GM12878 (cell line): ENCODE data around the gene EHMT2. TPM values are rescaled to one million over a fixed set of nuclear protein-coding genes. Genes with fewer than 3 reads are reported as not detected.

ENCODE experiments used
- ATAC-seq: fragments of 200-7000 bp; cut with Tn5 transposase; 3 replicates; pipeline ENCODE4 v1.9.1; 2020; ENCODE audit warnings: mild to moderate bottlenecking, moderate library complexity
- BruUV-seq: library from RNA; stranded (reverse); fragments of 400-500 nt; replicated peaks from 2 replicates; lab custom pipeline; 2021; lab: Mats Ljungman, UMichigan
- CTCF ChIA-PET: fragments of 300-600 bp; sonication (Branson Sonifier 250); formaldehyde crosslinking; extraction: SDS; loops from one replicate; lab custom pipeline; 2021; ENCODE audit warnings: inconsistent platforms; lab: Yijun Ruan, JAX
- POLR2A ChIA-PET: fragments of 350-600 bp; formaldehyde crosslinking; extraction: SDS; loops from one replicate; lab custom pipeline; 2021; ENCODE audit warnings: inconsistent platforms; lab: Charles Lee
- RAD21 ChIA-PET: fragments of 300-600 bp; sonication (Branson Sonifier 250); formaldehyde crosslinking; loops from one replicate; lab custom pipeline; 2023; ENCODE audit warnings: antibody characterized with exemption; ENCODE audit not compliant: unreplicated experiment; lab: Charles Lee
- SMC1A ChIA-PET: fragments of 300-600 bp; sonication (Branson Sonifier 250); formaldehyde crosslinking; loops from one replicate; lab custom pipeline; 2023; ENCODE audit not compliant: unreplicated experiment, uncharacterized antibody; lab: Charles Lee
- DNase-seq: peaks from one replicate; pipeline ENCODE4 v3.0.0-alpha.2; 2011; ENCODE audit warnings: low read depth, low spot score
- FAIRE-seq: peaks from 3 replicates; lab custom pipeline; 2011; peaks lifted over from hg19 to GRCh38; lab: Jason Lieb, UNC
- H2AFZ ChIP-seq: 2 replicates; pipeline ENCODE4 v1.6.0; 2011; ENCODE audit warnings: low read depth, low read length, control low read depth; ENCODE audit not compliant: control insufficient read depth
- H3K27ac ChIP-seq: 2 replicates; pipeline ENCODE4 v1.5.1; 2011; ENCODE audit warnings: control low read depth; ENCODE audit not compliant: control insufficient read depth, insufficient read depth
- H3K27me3 ChIP-seq, 2 experiments: replicated peaks in 1 of 2; 2 replicates each; pipeline versions ENCODE4 v1.6.0 to v1.6.1; 2011; ENCODE audit warnings: low read length in 1 of 2; ENCODE audit not compliant: control insufficient read depth in 2 of 2, insufficient read depth in 2 of 2
- H3K36me3 ChIP-seq, 2 experiments: 2 replicates each; pipeline ENCODE4 v1.5.1; 2011; ENCODE audit warnings: low read length in 1 of 2; ENCODE audit not compliant: control insufficient read depth in 2 of 2, insufficient read depth in 2 of 2
- H3K4me1 ChIP-seq: 2 replicates; pipeline ENCODE4 v1.6.1; 2011; ENCODE audit warnings: mild to moderate bottlenecking, low read length, moderate library complexity, mixed read lengths; ENCODE audit not compliant: control insufficient read depth, insufficient read depth
- H3K4me2 ChIP-seq: 2 replicates; pipeline ENCODE4 v1.6.0; 2011; ENCODE audit warnings: control low read depth; ENCODE audit not compliant: control insufficient read depth, insufficient read depth
- H3K4me3 ChIP-seq: fragments of 200-600 bp; sonication (generic); 2 replicates; pipeline ENCODE4 v1.5.1; 2016
- H3K79me2 ChIP-seq: 2 replicates; pipeline ENCODE4 v1.6.0; 2011; ENCODE audit warnings: low read length; ENCODE audit not compliant: control insufficient read depth, insufficient read depth
- H3K9ac ChIP-seq: 2 replicates; pipeline ENCODE4 v1.8.0; 2011; ENCODE audit warnings: low read length, control low read depth, mixed read lengths; ENCODE audit not compliant: control insufficient read depth, insufficient read depth
- H3K9me3 ChIP-seq: replicated peaks from 3 replicates; pipeline ENCODE4 v1.5.1; 2011; ENCODE audit warnings: mild to moderate bottlenecking, low read length; ENCODE audit not compliant: control insufficient read depth, insufficient read depth
- H4K20me1 ChIP-seq: 2 replicates; pipeline ENCODE4 v1.6.0; 2011; ENCODE audit not compliant: control insufficient read depth, insufficient read depth
- CHD4 ChIP-seq: fragments of 200-600 bp; sonication (generic); IDR thresholded peaks from 2 replicates; pipeline ENCODE4 v1.6.1; 2016; ENCODE audit warnings: mild to moderate bottlenecking
- HDAC6 ChIP-seq: fragments of 200-600 bp; sonication (generic); IDR thresholded peaks from one replicate; pipeline ENCODE4 v1.8.0; 2017; ENCODE audit warnings: antibody characterized with exemption; ENCODE audit not compliant: unreplicated experiment
- WGBS: methylation state at CpG from one replicate; pipeline ENCODE4 v1.1.6; 2016; ENCODE audit warnings: low lambda C conversion rate; ENCODE audit not compliant: insufficient replicate concordance, insufficient coverage; ENCODE audit errors: missing lambda C conversion rate; 5-methylcytosine and 5-hydroxymethylcytosine counted together
- in situ Hi-C: fragments of 300-500 bp; cut with MboI; formaldehyde crosslinking; loops from 9 replicates; pipeline ENCODE4 v1.14.3; 2018; ENCODE audit warnings: mixed read lengths
- intact Hi-C: fragments of 100-400 bp; cut with micrococcal nuclease; formaldehyde crosslinking; loops from one replicate; pipeline ENCODE4 v1.14.2; 2022; ENCODE audit not compliant: unreplicated experiment
- polyA plus RNA-seq, 11 experiments: library from polyadenylated mRNA; depleted of rRNA in 4 of 11; unstranded in 6 of 11; stranded (reverse) in 5 of 11; fragments of >200 nt; fragmentation: Nextera tagmentation in 4 of 11; fragmentation: Illumina TruSeq in 1 of 11; extraction: Ambion mirVana in 4 of 11; extraction: Trizol in 1 of 11; gene quantifications; 1 replicate in 1 of 11; 2 replicates in 10 of 11; pipeline versions ENCODE4 v1.2.1 to v1.2.3, GENCODE V29; 2011 to 2016; ENCODE audit warnings: inconsistent platforms in 2 of 11, missing spikeins in 2 of 11, low read depth in 1 of 11
- total RNA-seq, 4 experiments: library from RNA; depleted of rRNA in 3 of 4; stranded (reverse); fragments of >200 nt in 3 of 4; fragmentation: Illumina TruSeq in 1 of 4; extraction: Trizol in 1 of 4; gene quantifications; 2 replicates each; pipeline versions ENCODE4 v1.2.1 to v1.2.3, GENCODE V29; 2013 to 2021
- TF ChIP-seq, protein P1 (sequence below): fragments of 450-650 bp; IDR thresholded peaks from 2 replicates; pipeline ENCODE4 v1.6.1; 2017; ENCODE audit warnings: mild to moderate bottlenecking, low read depth, inconsistent platforms; ENCODE audit not compliant: poor library complexity, severe bottlenecking
- TF ChIP-seq, protein P2 (sequence below): fragments of 450-650 bp; IDR thresholded peaks from 2 replicates; pipeline ENCODE4 v1.6.1; 2016; ENCODE audit warnings: mild to moderate bottlenecking
- TF ChIP-seq, protein P3 (sequence below): IDR thresholded peaks from 2 replicates; pipeline ENCODE4 v1.6.1; 2011; ENCODE audit warnings: borderline replicate concordance, low read depth, mild to moderate bottlenecking, moderate library complexity, mixed read lengths, low read length; ENCODE audit not compliant: insufficient read depth; ENCODE audit errors: extremely low read length

The EHMT2 gene
- total and polyA plus RNA-seq, 10 of the 15 experiments (the other 5 are each of a cell fraction or from before 2014, with no cell fraction given), result 1.7 to 53.2 (median 36.3) TPM

DNA sequence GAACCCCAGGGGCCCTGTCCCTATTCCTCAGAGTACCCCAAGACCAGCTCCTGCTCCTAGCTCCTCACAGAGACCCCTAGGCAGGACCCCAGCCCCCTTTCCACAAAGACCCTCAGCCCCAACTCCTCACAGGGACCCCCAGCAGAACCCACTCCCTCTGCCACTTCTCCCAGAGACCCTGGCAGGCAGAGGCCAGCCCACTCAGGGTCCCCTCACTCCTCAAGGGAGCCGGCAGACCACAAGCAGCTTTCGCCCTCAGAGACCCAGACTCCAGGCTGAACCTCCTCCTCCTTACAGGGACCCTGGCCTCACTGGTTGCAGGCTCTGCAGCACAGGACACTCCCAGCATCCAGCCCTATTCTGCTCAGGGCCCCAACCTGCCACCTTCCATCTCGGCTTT is 19.3 kb downstream of the EHMT2 start (continued):
- no peak for TF ChIP-seq HDAC6
- TF ChIP-seq, protein P1, sequence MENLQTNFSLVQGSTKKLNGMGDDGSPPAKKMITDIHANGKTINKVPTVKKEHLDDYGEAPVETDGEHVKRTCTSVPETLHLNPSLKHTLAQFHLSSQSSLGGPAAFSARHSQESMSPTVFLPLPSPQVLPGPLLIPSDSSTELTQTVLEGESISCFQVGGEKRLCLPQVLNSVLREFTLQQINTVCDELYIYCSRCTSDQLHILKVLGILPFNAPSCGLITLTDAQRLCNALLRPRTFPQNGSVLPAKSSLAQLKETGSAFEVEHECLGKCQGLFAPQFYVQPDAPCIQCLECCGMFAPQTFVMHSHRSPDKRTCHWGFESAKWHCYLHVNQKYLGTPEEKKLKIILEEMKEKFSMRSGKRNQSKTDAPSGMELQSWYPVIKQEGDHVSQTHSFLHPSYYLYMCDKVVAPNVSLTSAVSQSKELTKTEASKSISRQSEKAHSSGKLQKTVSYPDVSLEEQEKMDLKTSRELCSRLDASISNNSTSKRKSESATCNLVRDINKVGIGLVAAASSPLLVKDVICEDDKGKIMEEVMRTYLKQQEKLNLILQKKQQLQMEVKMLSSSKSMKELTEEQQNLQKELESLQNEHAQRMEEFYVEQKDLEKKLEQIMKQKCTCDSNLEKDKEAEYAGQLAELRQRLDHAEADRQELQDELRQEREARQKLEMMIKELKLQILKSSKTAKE, result no peak

DNA sequence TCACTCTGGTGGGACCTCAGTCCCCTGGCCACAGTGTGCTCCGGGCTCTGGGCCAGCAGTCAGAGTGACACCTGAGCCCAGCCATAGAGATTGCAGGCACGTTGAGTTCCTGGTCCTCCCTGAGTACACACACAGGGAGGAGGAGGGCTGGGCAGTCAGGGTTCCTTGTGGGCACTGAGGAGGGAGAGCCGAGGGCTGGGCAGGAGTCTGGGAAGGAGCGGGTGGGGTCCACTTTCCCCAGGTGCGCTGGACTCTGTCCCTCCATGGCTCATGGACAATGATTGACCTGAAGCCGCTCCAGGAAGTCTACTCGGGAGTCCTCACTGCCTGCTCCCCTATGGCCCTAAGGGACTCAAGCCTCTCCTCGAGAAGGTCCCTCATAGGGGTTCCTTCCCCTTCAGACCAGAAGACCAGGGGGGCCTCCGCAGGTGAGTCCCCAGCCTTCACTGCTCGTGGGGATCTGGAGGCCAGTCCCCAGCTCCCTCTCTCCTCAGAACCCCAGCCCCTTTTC is 19.8 kb downstream of the EHMT2 start:
- intact Hi-C loops, result no loop called here
- DNase-seq (no peak), ATAC-seq (no peak), FAIRE-seq (no peak)
- no peaks in the 10 kb centered on the region for H3K27me3 ChIP-seq
- ChIA-PET RAD21 (no interaction called here), SMC1A (no interaction called here), CTCF (interaction anchor here (0.9 kb wide), 1 partner anchor 9 kb away, joined by 3 read pairs; no protein-coding TSS in a partner anchor), POLR2A (no interaction called here)
- no peaks in the 10 kb centered on the region for H3K79me2 ChIP-seq
- H3K36me3 ChIP-seq, result peaks cover 0 to 11% of the 10 kb centered on the region in 2 experiments; a peak in 3 of 4 replicates
- H3K4me2 ChIP-seq, result no peak overlapping the region
- no peak overlapping the region for H3K27ac ChIP-seq
- 48% methylated on average over 8 of the region's 10 CpGs for WGBS
- TF ChIP-seq, protein P2, sequence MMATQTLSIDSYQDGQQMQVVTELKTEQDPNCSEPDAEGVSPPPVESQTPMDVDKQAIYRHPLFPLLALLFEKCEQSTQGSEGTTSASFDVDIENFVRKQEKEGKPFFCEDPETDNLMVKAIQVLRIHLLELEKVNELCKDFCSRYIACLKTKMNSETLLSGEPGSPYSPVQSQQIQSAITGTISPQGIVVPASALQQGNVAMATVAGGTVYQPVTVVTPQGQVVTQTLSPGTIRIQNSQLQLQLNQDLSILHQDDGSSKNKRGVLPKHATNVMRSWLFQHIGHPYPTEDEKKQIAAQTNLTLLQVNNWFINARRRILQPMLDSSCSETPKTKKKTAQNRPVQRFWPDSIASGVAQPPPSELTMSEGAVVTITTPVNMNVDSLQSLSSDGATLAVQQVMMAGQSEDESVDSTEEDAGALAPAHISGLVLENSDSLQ, result no peak
- no peak for TF ChIP-seq CHD4
- TF ChIP-seq, protein P3, sequence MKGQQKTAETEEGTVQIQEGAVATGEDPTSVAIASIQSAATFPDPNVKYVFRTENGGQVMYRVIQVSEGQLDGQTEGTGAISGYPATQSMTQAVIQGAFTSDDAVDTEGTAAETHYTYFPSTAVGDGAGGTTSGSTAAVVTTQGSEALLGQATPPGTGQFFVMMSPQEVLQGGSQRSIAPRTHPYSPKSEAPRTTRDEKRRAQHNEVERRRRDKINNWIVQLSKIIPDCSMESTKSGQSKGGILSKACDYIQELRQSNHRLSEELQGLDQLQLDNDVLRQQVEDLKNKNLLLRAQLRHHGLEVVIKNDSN, result no peak
- H3K4me1 ChIP-seq, result no peaks in the 10 kb centered on the region
- H3K9me3 ChIP-seq, result no peaks in the 10 kb centered on the region
- no peaks in the 10 kb centered on the region for H4K20me1 ChIP-seq
- in situ Hi-C loops, result no loop called here
- BruUV-seq, result no TSS peak
- H2AFZ ChIP-seq, result no peak overlapping the region
- no peak overlapping the region for H3K4me3 ChIP-seq
- H3K9ac ChIP-seq, result no peak overlapping the region
